NCI-H1417 (cell line): ENCODE measurements around the gene EEPD1.
"Not testable (repeated sequence)": the region's sequence is repeated elsewhere in the genome, so short reads cannot be mapped to it uniquely, and the experiment has no call there.

Experiments
- DNase-seq, 3 experiments: peaks; one replicate each; lab custom pipeline; 2025; lab: John Stamatoyannopoulos, UW

The EEPD1 gene

GRCh38 chr7:36128448-36129047 lies 24.5 kb upstream of the EEPD1 start:
- DNase-seq = peak in 2 of 3 experiments; percentile 14 to 40

DNA sequence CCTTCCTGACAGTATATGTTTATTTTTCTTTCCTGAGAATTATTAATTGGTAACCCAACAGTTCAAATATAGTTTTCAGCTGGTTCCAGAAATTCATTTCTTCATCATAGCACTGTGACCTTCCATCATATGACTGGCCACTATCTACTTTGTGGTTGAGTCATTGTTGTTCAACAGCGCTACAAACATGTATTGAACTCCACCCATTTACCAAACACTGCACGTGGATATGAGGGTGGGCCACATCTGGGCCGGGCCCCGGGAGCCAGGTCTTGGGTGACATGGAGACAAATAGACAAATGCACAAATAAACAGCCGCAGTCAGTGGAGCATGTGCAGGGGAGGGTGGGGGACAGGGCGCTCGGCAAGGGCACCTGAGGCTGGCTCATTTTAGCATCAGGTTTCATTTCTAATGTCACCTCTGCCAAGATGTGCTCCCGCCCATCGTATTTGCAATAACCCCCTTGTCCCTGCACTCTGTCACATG lies 24.0 kb upstream of the EEPD1 start:
- DNase-seq = peak; percentile 20 to 55 (median 30)

DNA sequence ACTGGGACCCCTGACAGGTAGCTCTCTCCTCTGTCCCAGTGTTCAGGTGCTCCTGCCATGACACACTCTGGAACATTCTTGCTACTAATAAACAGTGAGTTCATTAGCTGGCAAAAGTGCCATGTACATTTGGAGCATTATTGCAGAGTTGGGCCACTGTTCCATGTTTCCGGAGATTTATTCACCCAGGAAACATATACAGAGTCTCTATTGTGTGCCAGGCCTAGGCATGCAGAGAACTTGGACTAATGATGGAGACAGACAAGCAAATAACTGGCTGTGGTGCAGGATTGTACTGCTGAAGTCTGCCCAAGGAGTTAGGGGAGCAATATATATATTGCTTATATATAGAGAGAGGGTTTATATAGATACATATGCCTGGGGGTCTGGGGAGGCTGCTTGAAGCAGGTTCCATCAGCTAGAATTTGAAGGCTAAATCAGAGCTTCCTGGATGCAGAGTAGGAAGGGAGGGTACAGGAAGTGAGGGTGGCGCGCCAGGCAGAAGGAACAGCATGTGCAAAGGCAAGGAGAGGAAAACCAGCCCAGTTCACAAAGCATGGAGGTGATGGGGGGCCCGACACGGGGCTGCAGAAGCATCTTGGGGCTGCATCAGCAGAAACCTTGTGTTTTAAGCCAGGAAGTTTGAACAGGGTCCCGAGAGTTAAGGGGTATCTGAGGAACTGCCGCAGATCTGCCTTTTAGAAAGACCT lies 22.7 kb upstream of the EEPD1 start:
- DNase-seq = no peak

- no peak for DNase-seq
Observed at GRCh38 chr7:36131026-36131425, 22.0 kb upstream of the EEPD1 start.

DNA sequence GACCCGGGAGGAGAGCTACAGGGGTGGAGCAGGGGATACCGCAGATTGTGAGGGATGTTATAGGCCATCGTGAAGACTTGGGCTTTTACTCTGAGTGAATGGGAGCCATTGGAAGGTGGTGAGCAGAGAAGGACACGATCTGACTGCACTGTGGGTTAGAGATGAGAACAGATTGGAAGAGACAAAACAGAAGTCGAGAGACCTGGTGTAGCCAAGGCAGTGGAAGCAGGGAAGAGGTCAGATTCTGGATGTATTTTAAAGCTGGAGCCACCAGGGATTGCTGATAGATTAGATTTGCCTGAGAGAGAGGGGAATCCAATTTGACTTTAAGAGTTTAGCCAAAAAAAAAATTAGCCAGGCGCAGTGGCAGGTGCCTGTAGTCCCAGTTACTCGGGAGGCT lies 21.6 kb upstream of the EEPD1 start:
- DNase-seq = no peak

GRCh38 chr7:36132012-36132411 lies 21.0 kb upstream of the EEPD1 start:
- peak in 2 of 3 experiments; percentile 6 to 49 for DNase-seq

DNA sequence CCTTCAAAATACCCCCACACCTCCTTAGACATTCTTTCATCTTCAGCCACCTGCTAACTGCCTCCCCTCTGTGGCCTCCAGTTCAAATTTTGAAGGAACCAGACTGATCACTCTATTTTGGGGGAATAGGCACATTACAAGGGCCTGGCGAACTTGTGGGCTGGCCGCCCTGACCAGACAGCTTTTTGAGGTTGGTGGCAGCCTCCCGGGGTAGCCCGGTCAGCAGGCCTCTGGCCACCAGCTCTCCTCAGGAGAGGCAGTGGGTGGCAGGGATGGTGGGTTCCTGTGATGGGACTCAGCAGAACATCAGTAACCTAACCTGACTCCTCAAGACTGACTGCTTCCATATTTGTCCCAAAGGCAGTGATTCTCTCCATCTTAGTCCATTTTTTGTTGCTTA lies 17.4 kb upstream of the EEPD1 start:
- no peak for DNase-seq

GRCh38 chr7:36137258-36137657 lies 15.8 kb upstream of the EEPD1 start:
- DNase-seq = peak in 2 of 3 experiments; percentile 13 to 51

DNA sequence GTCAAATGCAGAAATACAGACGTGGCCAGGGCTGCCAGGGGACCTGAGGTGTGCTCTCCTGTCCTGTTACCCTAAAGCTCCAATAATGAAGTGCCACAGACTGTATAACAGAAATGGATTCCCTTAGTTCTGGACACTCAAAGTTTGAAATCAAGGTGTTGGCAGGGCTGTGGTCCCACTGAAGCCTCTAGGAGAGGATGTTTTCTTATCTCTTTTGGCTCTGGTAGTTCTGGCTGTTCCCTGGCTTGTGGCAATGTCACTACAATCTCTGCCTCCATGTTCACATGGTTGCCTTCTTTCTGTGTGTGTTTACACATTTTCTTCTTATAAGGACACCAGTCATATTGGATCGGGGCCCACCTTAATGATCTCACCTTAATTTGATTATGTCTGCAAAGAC lies 15.3 kb upstream of the EEPD1 start:
- no peak for DNase-seq

DNA sequence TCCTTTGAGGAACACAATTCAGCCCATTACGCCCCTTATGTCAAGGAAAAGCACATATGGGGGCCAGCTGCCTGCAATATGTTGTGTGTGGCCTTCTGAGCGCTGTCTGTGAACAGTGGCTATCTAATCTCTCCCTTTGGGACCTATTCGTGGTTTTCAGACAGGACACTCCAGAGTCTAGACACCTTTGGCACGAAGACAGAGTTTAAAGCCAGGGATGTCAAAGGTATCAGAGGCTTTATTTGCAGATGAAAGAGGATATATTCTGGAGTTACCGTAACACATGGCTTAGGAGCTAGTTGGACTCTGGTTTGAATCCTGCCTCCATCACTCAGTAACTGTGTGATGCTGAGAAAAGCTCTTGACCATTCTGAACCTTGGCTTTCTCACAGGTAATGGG lies 14.8 kb upstream of the EEPD1 start:
- peak in 1 of 3 experiments; percentile 7 for DNase-seq

GRCh38 chr7:36141351-36141750 lies 11.7 kb upstream of the EEPD1 start:
- no peak for DNase-seq

DNA sequence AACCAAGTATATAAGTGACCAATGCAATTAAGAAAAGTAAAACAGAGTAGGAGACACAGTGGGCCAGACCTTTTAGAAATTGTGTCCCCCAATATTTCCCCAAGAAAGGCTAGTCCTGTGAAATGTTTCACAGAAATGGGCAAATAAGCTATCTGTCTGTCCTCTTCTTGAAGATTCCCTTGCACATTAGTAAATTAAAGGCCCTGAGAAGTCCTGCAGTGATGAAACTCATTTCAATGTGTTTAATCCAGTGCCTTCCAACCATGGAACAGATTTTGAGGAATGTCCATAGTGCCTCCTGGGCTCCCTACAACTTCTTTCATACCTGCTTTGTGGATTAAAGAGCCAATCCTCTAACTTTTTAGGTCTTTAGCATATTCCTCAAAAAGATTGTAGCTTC lies 11.2 kb upstream of the EEPD1 start:
- no peak for DNase-seq

- no peak for DNase-seq
Observed at GRCh38 chr7:36144189-36144588, 8.9 kb upstream of the EEPD1 start.

GRCh38 chr7:36145686-36146085 lies 7.4 kb upstream of the EEPD1 start:
- no peak for DNase-seq

- peak; percentile 32 to 88 (median 78) for DNase-seq
Observed at GRCh38 chr7:36147361-36147760, 5.7 kb upstream of the EEPD1 start.

GRCh38 chr7:36148422-36149065 lies 4.5 kb upstream of the EEPD1 start:
- DNase-seq = no peak

- DNase-seq = not testable (repeated sequence)
Observed at GRCh38 chr7:36149240-36149639, 3.8 kb upstream of the EEPD1 start.

GRCh38 chr7:36149694-36150452 lies 3.2 kb upstream of the EEPD1 start:
- no peak for DNase-seq

GRCh38 chr7:36151921-36152755 lies 916 bp upstream of the EEPD1 start:
- DNase-seq = no peak

GRCh38 chr7:36153571-36154097 lies 580 bp downstream of the EEPD1 start:
- no peak for DNase-seq
